ENCODE measurements around the gene DUSP11.

The DUSP11 gene

GRCh38 chr2:73716543-73717250 is 63.2 kb downstream of the DUSP11 start:
- no peak for DNase-seq

GRCh38 chr2:73714091-73714490 is 65.8 kb downstream of the DUSP11 start:
- DNase-seq: no peak

Measured in DMS79 treated with DMSO at 0.1 percent for 48 hours (cell line).